Upper lobe of right lung (tissue), 1 donor: ENCODE data around the gene CDCP1. TPM values are rescaled to one million over a fixed set of nuclear protein-coding genes. Genes with fewer than 3 reads are reported as not detected.

Experiments used
- ATAC-seq: fragments of 200-7000 bp; cut with Tn5 transposase; one replicate; pipeline ENCODE4 v1.9.1; 2020; ENCODE audit warnings: mild to moderate bottlenecking, moderate library complexity
- DNase-seq: peaks from one replicate; pipeline ENCODE4 v3.0.0-alpha.2; 2020
- H3K27ac ChIP-seq: fragments of 200-600 bp; one replicate; pipeline ENCODE4 v1.8.0; 2022
- H3K27me3 ChIP-seq: fragments of 200-600 bp; one replicate; pipeline ENCODE4 v1.8.0; 2022; ENCODE audit warnings: mild to moderate bottlenecking
- H3K36me3 ChIP-seq: fragments of 200-600 bp; one replicate; pipeline ENCODE4 v1.8.0; 2022
- H3K4me1 ChIP-seq: fragments of 200-600 bp; one replicate; pipeline ENCODE4 v1.8.0; 2022
- H3K4me3 ChIP-seq: fragments of 200-600 bp; one replicate; pipeline ENCODE4 v1.8.0; 2022; ENCODE audit warnings: mild to moderate bottlenecking
- H3K9me3 ChIP-seq: fragments of 200-600 bp; one replicate; pipeline ENCODE4 v1.8.0; 2022
- intact Hi-C: fragments of 100-400 bp; cut with DNase I; formaldehyde crosslinking; loops from one replicate; pipeline ENCODE4 v1.11.0; 2022
- total RNA-seq: library from RNA; stranded (reverse); fragmentation: NEBNext Ultra II Directional; extraction: Animal tissue kit (Norgen Biotek cat#: 25700); gene quantifications from one replicate; pipeline ENCODE4 v1.2.1, GENCODE V29; 2021
- TF ChIP-seq, protein P1 (sequence below): fragments of 200-600 bp; IDR thresholded peaks from one replicate; pipeline ENCODE4 v1.8.0; 2022; ENCODE audit warnings: antibody characterized with exemption
- donor health status: DM: no; HTN: yes; CAD: no; lungs with severe emphysema.

CDCP1 gene
- total RNA-seq, 1 donor from 2014 or later: 19.1 TPM

DNA sequence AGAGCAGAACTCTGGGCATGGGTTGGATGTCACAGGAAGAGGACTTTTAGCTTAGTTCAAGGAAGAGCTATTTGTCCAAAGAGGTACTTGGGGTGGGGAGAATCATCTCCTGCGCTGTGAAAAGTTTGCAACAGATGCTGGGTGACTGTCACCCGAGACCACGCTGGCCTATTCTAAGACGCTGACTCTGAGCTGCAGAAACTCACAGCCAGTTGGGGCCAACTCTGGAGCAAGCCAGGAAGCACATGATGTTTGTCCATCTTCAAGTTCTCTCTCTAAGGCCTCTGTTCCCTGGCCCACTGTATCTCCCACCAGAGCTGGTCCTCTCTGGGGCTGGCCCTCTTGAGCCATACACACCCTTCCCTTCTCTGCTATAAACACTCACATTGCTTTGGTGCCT, 17.9 kb upstream of the CDCP1 start:
- no peak for ATAC-seq
- H3K9me3 ChIP-seq: no peaks in the 10 kb centered on the region

DNA sequence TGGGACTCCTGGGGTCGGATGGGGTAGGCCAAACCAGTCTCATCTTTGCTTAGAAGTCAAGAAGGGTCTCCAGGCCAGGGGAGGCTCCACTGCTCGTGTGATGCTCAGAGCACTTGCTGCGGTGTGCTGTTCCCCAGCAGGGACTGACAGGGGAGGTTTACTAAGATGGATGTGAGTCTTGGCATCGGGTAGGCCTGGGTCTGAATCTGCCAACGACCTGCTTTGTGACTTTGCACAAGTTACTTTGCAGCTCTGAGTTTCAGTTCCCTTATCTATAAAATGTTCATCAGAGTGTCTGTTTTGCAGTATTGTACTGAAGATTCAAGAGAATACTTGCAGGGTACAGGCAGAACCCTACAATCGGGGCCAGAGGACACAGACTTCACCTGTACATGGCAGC, 17.3 kb upstream of the CDCP1 start:
- no peak overlapping the region for H3K4me3 ChIP-seq
- ATAC-seq (no peak), DNase-seq (no peak)
- TF ChIP-seq, protein P1, sequence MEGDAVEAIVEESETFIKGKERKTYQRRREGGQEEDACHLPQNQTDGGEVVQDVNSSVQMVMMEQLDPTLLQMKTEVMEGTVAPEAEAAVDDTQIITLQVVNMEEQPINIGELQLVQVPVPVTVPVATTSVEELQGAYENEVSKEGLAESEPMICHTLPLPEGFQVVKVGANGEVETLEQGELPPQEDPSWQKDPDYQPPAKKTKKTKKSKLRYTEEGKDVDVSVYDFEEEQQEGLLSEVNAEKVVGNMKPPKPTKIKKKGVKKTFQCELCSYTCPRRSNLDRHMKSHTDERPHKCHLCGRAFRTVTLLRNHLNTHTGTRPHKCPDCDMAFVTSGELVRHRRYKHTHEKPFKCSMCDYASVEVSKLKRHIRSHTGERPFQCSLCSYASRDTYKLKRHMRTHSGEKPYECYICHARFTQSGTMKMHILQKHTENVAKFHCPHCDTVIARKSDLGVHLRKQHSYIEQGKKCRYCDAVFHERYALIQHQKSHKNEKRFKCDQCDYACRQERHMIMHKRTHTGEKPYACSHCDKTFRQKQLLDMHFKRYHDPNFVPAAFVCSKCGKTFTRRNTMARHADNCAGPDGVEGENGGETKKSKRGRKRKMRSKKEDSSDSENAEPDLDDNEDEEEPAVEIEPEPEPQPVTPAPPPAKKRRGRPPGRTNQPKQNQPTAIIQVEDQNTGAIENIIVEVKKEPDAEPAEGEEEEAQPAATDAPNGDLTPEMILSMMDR: no peak
- H3K27me3 ChIP-seq: no peaks in the 10 kb centered on the region
- no peaks in the 10 kb centered on the region for H3K36me3 ChIP-seq
- no peak overlapping the region for H3K27ac ChIP-seq
- H3K9me3 ChIP-seq: no peaks in the 10 kb centered on the region
- intact Hi-C loops: no loop called here
- peaks cover 9% of the 10 kb centered on the region for H3K4me1 ChIP-seq

More for the DNA sequence above, 17.9 kb upstream of the CDCP1 start:
- Histone ChIP-seq H3K4me1 (peaks cover 9% of the 10 kb centered on the region), H3K36me3 (no peaks in the 10 kb centered on the region), H3K4me3 (no peak overlapping the region), H3K27me3 (no peaks in the 10 kb centered on the region), H3K27ac (no peak overlapping the region)
- intact Hi-C loops: no loop called here
- DNase-seq: no peak
- TF ChIP-seq, protein P1: no peak

DNA sequence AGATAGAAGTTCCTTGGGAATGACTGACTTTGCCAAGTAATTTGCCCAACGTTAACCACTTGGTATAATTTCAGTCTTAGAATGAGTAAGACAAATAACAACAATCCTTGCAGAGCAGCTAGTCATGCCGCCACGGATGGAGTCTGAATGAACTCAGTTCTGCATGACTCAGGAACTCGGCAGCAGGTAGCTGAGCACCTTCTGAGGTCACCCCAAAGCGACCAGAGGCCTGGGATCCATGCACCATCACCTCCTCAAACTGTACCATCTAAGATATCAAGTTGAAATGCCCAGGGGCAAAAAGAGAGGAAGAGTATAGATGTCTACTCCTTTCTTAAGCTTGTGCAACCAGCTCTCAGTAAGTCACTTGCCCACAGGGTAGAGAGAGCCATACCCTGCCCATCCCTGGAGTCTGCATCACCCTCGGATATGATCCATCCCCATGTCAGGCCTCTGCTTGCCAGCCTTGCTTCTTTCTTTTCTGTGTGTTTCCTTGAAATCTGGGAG, 8.5 kb upstream of the CDCP1 start:
- H3K36me3 ChIP-seq: no peaks in the 10 kb centered on the region
- TF ChIP-seq, protein P1: no peak
- no peaks in the 10 kb centered on the region for H3K27me3 ChIP-seq
- H3K4me1 ChIP-seq: no peaks in the 10 kb centered on the region
- intact Hi-C loops: no loop called here
- H3K9me3 ChIP-seq: no peaks in the 10 kb centered on the region
- DNase-seq (no peak), ATAC-seq (no peak)
- H3K27ac ChIP-seq: no peak overlapping the region
- no peak overlapping the region for H3K4me3 ChIP-seq

DNA sequence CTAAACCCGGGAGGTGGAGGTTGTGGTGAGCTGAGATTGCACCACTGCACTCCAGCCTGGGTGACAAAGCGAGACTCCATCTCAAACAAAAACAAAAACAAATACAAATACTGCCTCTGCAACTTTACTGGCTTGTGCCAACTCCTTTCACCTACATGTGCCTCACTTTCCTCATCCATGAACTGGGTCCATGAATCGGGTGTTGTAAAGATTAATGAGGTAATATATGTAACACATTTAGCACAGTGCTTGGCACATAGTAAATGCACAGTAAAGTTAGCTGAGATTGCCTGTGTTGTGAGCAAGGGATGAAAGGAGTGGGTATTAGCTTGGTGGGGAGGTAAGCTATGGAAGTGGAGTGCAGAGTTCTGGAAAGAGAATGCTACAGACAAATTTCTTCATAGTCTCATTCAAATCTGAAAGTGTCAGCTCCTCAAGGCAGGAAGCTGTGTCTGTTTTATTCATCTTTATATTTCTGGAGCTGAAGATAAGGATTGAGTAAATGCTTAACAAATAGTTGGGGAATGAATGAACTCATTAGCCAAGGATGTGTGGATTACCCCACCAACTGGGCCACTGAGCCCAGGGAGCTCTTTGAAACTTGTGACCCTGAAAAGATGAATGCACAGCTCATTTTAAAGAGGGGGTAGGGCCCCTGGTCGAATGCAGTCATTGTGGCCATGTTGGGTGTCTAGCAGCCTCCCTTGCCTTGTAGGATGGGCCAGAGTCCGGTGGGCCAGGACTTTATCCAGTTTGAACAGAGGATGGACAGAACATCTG, 7.7 kb upstream of the CDCP1 start:
- DNase-seq (no peak), ATAC-seq (no peak)
- H3K9me3 ChIP-seq: no peaks in the 10 kb centered on the region
- H3K36me3 ChIP-seq: no peaks in the 10 kb centered on the region
- H3K27ac ChIP-seq: no peak overlapping the region
- H3K4me1 ChIP-seq: no peaks in the 10 kb centered on the region
- intact Hi-C loops: no loop called here
- no peaks in the 10 kb centered on the region for H3K27me3 ChIP-seq
- H3K4me3 ChIP-seq: no peak overlapping the region
- TF ChIP-seq, protein P1: no peak

DNA sequence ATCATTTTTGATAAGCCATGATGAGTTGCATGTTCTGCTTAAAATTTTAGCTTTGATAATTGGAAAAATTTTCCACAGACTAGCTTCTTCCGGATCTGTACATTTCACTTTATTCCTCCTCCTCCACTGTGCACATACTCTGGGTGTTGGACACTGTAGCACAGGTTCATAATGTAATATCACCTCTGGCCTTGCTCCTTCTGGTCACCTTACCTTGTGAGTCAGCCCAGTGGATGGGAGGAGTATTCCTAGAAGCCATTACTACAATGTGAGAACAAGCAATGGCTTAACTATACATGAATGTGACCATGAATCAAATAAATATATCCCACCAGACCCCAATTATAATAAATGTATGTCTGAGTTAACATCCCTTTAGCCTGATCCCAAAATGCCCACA, 6.1 kb upstream of the CDCP1 start:
- TF ChIP-seq, protein P1: no peak
- DNase-seq: no peak
- peaks cover 2% of the 10 kb centered on the region for H3K27me3 ChIP-seq
- no peaks in the 10 kb centered on the region for H3K9me3 ChIP-seq
- intact Hi-C loops: no loop called here
- no peaks in the 10 kb centered on the region for H3K4me1 ChIP-seq
- no peak overlapping the region for H3K4me3 ChIP-seq
- no peak for ATAC-seq
- H3K36me3 ChIP-seq: no peaks in the 10 kb centered on the region
- no peak overlapping the region for H3K27ac ChIP-seq
